ENCODE measurements around the gene COBL.

Gene COBL

GRCh38 chr7:51124321-51124720 lies 192.3 kb downstream of the COBL start:
- DNase-seq (ENCODE audit: low read depth, low spot score), result no peak

GRCh38 chr7:51123322-51124019 lies 193.1 kb downstream of the COBL start:
- DNase-seq (ENCODE audit: low read depth, low spot score), result no peak

GRCh38 chr7:51121931-51122425 lies 194.6 kb downstream of the COBL start:
- no peak for DNase-seq (ENCODE audit: low read depth, low spot score)

GRCh38 chr7:51121036-51121790 lies 195.4 kb downstream of the COBL start:
- no peak for DNase-seq (ENCODE audit: low read depth, low spot score)

- DNase-seq (ENCODE audit: low read depth, low spot score), result no peak
Measured at GRCh38 chr7:51118628-51119027, 198.0 kb downstream of the COBL start.

GRCh38 chr7:51114501-51114900 lies 202.1 kb downstream of the COBL start:
- no peak for DNase-seq (ENCODE audit: low read depth, low spot score)

- DNase-seq (ENCODE audit: low read depth, low spot score), result no peak
Measured at GRCh38 chr7:51113962-51114361, 202.6 kb downstream of the COBL start.

GRCh38 chr7:51113560-51113959 lies 203.0 kb downstream of the COBL start:
- DNase-seq (ENCODE audit: low read depth, low spot score), result no peak

GRCh38 chr7:51111241-51111940 lies 205.2 kb downstream of the COBL start:
- no peak for DNase-seq (ENCODE audit: low read depth, low spot score)

- no peak for DNase-seq (ENCODE audit: low read depth, low spot score)
Measured at GRCh38 chr7:51108134-51108533, 208.5 kb downstream of the COBL start.

GRCh38 chr7:51104278-51104677 lies 212.3 kb downstream of the COBL start:
- DNase-seq (ENCODE audit: low read depth, low spot score), result no peak

- no peak for DNase-seq (ENCODE audit: low read depth, low spot score)
Measured at GRCh38 chr7:51103718-51104117, 212.9 kb downstream of the COBL start.

- DNase-seq (ENCODE audit: low read depth, low spot score), result no peak
Measured at GRCh38 chr7:51102828-51103227, 213.8 kb downstream of the COBL start.

GRCh38 chr7:51101111-51101757 lies 215.4 kb downstream of the COBL start:
- no peak for DNase-seq (ENCODE audit: low read depth, low spot score)

- no peak for DNase-seq (ENCODE audit: low read depth, low spot score)
Measured at GRCh38 chr7:51090411-51090810, 226.2 kb downstream of the COBL start.

- DNase-seq (ENCODE audit: low read depth, low spot score), result no peak
Measured at GRCh38 chr7:51085034-51085692, 231.4 kb downstream of the COBL start.

GRCh38 chr7:51084121-51084520 lies 232.5 kb downstream of the COBL start:
- no peak for DNase-seq (ENCODE audit: low read depth, low spot score)

- DNase-seq (ENCODE audit: low read depth, low spot score), result no peak
Measured at GRCh38 chr7:51082940-51083533, 233.6 kb downstream of the COBL start.

GRCh38 chr7:51082096-51082840 lies 234.3 kb downstream of the COBL start:
- DNase-seq (ENCODE audit: low read depth, low spot score), result no peak

- DNase-seq (ENCODE audit: low read depth, low spot score), result no peak
Measured at GRCh38 chr7:51081270-51081890, 235.2 kb downstream of the COBL start.
